ENCODE measurements around the gene CMIP. TPM values are rescaled to one million over a fixed set of nuclear protein-coding genes. Genes with fewer than 3 reads are reported as not detected.
A peak's percentile ranks its signal among the peaks of the same experiment; 100 is the strongest.

The CMIP gene
- total RNA-seq, 1 donor from 2014 or later, result 19.1 TPM

DNA sequence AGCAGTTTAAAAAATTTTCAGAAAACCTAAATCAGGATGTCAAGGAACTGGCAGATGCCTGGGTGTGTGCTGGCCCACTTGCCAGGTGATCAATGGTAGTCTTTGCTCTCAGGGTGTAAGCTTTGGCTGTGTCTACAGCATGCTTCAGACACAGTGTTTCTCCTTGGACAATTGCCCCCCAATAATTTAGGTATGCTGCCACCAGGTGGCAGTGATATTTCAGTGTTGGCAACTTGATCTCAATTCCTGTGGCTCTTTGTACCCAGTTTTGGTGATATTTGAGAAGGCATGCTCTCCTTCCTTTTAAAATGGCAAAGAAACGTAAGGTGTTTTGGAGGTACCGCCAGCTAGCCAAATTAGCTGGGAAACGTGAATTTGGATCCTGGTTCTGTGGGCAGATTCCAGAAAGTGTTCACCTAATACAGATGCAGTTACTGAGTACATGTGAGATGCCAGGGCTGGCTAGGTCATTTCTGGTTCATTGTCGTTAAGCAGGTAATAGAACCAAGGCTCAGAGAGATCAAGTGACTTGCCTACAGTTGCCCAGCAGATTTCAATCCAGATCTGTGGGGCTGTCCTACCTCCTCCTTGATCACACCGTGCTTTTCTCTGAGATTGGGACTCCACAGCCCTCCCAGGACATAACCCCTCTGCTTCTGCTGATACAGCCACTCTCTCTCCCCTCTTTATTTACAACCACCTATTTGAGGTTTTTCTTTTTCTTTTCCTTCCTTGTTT lies 178.9 kb downstream of the CMIP start:
- no peak overlapping the region for H3K4me3 ChIP-seq (ENCODE audit: low read depth, low read length)
- DNase-seq (ENCODE audit: low read depth), result no peak
- TF ChIP-seq CTCF (conservative IDR thresholded peaks at IDR 0.05; ENCODE audit: low read depth, low read length), result peak; percentile 72

GRCh38 chr16:81624403-81624759 lies 179.8 kb downstream of the CMIP start:
- TF ChIP-seq CTCF (conservative IDR thresholded peaks at IDR 0.05; ENCODE audit: low read depth, low read length), result no peak
- no peak overlapping the region for H3K4me3 ChIP-seq (ENCODE audit: low read depth, low read length)
- no peak for DNase-seq (ENCODE audit: low read depth)

DNA sequence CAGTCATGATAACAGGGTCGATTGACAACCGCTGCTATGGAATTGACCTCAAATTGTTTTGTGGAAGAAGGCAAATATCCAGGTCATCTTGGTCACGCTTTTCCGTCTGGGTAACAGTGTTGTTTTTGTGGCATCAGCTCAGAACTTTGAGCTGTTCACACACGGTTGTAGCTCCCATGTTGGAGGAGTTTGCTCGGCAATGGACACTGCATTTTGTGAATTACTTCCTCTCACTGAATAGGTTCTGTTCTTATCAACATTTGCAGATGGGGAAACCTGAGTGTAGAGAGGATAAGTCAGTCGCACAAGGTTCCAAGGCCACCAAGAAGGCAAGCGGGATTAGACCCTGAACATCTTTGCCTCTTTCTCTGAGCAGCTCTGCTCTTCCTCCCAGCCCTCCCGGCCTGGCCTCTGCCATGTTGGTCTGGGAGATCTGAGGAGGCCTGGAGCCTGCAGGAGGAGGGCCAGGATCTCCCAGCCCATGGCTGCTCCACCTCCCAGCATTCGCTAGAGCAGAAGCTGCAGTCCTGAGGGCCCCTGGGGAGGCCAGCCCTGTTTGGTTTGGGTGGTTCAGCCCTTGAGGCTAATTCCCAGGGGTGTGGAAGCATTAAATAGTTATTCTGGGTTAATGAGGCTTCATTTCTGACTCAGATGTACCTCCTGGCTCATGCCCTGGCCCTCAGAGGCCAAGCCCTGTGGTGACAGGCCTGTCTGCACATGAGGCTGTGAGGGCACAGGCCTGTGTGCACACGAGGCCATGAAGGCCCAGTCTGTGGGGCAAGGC lies 180.3 kb downstream of the CMIP start:
- no peak for TF ChIP-seq CTCF (conservative IDR thresholded peaks at IDR 0.05; ENCODE audit: low read depth, low read length)
- no peak for DNase-seq (ENCODE audit: low read depth)
- H3K4me3 ChIP-seq (ENCODE audit: low read depth, low read length), result no peak overlapping the region

GRCh38 chr16:81625544-81626153 lies 181.0 kb downstream of the CMIP start:
- TF ChIP-seq CTCF (conservative IDR thresholded peaks at IDR 0.05; ENCODE audit: low read depth, low read length), result no peak
- peak overlapping the region; percentile 28 for H3K4me3 ChIP-seq (ENCODE audit: low read depth, low read length)
- DNase-seq (ENCODE audit: low read depth), result peak; percentile 64

GRCh38 chr16:81626181-81626674 lies 181.6 kb downstream of the CMIP start:
- peak; percentile 36 for DNase-seq (ENCODE audit: low read depth)
- H3K4me3 ChIP-seq (ENCODE audit: low read depth, low read length), result peak overlapping the region; percentile 28
- no peak for TF ChIP-seq CTCF (conservative IDR thresholded peaks at IDR 0.05; ENCODE audit: low read depth, low read length)

DNA sequence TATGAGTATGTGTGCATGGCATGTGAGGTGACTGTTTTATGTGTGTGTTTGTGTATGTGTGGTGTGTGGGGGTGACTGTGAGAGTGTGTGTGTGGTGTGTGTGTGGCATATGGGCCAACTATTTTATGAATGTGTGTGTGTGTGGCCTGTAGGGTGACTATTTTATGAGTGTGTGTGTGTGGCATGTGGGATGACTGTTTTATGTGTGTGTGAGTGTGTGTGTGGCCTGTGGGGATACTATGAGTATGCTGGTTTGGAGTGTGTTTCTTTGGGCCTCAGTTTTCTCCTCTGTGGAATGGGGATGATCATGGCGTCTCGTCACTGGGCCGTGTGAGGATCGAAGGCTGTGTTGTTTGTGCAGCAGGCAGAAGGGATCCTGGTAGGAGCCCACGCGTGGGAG lies 182.4 kb downstream of the CMIP start:
- no peak for TF ChIP-seq CTCF (conservative IDR thresholded peaks at IDR 0.05; ENCODE audit: low read depth, low read length)
- H3K4me3 ChIP-seq (ENCODE audit: low read depth, low read length), result no peak overlapping the region
- DNase-seq (ENCODE audit: low read depth), result no peak
